SU-DHL-6 (cell line): ENCODE data around the gene HSF5.

Experiments used
- H2AFZ ChIP-seq: fragments of 200-600 bp; sonication (generic); 2 replicates; pipeline ENCODE4 v1.6.1; 2014; ENCODE audit warnings: low read depth, mild to moderate bottlenecking, moderate library complexity, mixed read lengths, antibody characterized with exemption, low read length; ENCODE audit not compliant: severe bottlenecking
- H3F3A ChIP-seq: fragments of 200-600 bp; shearing (Covaris generic); 2 replicates; pipeline ENCODE4 v1.6.0; 2016; ENCODE audit warnings: antibody characterized with exemption, mild to moderate bottlenecking; ENCODE audit not compliant: insufficient read depth
- H3K27ac ChIP-seq: fragments of 200-600 bp; sonication (generic); 2 replicates; pipeline ENCODE4 v1.5.1; 2016; ENCODE audit warnings: low read depth, mild to moderate bottlenecking, low read length, moderate library complexity, mixed read lengths
- H3K27me3 ChIP-seq: fragments of 200-600 bp; sonication (generic), shearing (Covaris generic); 2 replicates; pipeline ENCODE4 v1.6.0; 2014; ENCODE audit warnings: mild to moderate bottlenecking, low read length
- H3K36me3 ChIP-seq: fragments of 200-600 bp; sonication (generic); 2 replicates; pipeline ENCODE4 v1.6.1; 2014; ENCODE audit warnings: mild to moderate bottlenecking, low read length, mixed read lengths
- H3K4me2 ChIP-seq: fragments of 300-600, 200-600 bp; shearing (Covaris generic), sonication (generic); 2 replicates; pipeline ENCODE4 v1.6.0; 2014; ENCODE audit warnings: low read length, low read depth, mild to moderate bottlenecking; ENCODE audit not compliant: poor library complexity, severe bottlenecking
- H3K4me3 ChIP-seq: fragments of 200-600 bp; sonication (generic); 2 replicates; pipeline ENCODE4 v1.5.1; 2014; ENCODE audit warnings: antibody characterized with exemption, low read length, mild to moderate bottlenecking, mixed read lengths; ENCODE audit not compliant: insufficient read depth, poor library complexity, severe bottlenecking
- H3K79me2 ChIP-seq: fragments of 200-600 bp; sonication (generic); 2 replicates; pipeline ENCODE4 v1.6.1; 2014; ENCODE audit warnings: mild to moderate bottlenecking, low read length, moderate library complexity; ENCODE audit not compliant: insufficient read depth
- H3K9ac ChIP-seq: fragments of 200-600 bp; sonication (generic); 2 replicates; pipeline ENCODE4 v1.7.0; 2014; ENCODE audit warnings: mild to moderate bottlenecking, low read length
- H3K9me2 ChIP-seq: fragments of 200-600 bp; sonication (generic); replicated peaks from 2 replicates; pipeline ENCODE4 v1.6.1; 2014; ENCODE audit warnings: low read length; ENCODE audit not compliant: insufficient read depth
- H3K9me3 ChIP-seq: fragments of 200-600 bp; sonication (generic); 2 replicates; pipeline ENCODE4 v1.6.1; 2014; ENCODE audit warnings: low read length, mixed read lengths; ENCODE audit not compliant: insufficient read depth
- H4K20me1 ChIP-seq: fragments of 200-600 bp; sonication (generic); 2 replicates; pipeline ENCODE4 v1.6.1; 2014; ENCODE audit warnings: low read depth, mild to moderate bottlenecking, antibody characterized with exemption, low read length, moderate library complexity, mixed read lengths
- CTCF ChIP-seq: fragments of 200-600 bp; sonication (generic); IDR thresholded peaks from one replicate; pipeline ENCODE4 v1.5.1; 2017; ENCODE audit warnings: antibody characterized with exemption, mild to moderate bottlenecking, low read length, moderate library complexity; ENCODE audit not compliant: insufficient read depth, poor library complexity, severe bottlenecking
- EZH2phosphoT487 ChIP-seq: fragments of 200-600 bp; sonication (generic), shearing (Covaris generic); conservative IDR thresholded peaks from 2 replicates; pipeline ENCODE4 v1.6.1; 2018; ENCODE audit warnings: mild to moderate bottlenecking, antibody characterized with exemption, low read length, moderate library complexity, mixed read lengths

HSF5 gene

GRCh38 chr17:58527949-58528348, 39.7 kb upstream of the HSF5 start:
- Histone ChIP-seq H4K20me1 (no peaks in the 10 kb centered on the region), H3K79me2 (no peaks in the 10 kb centered on the region), H3K9me3 (no peaks in the 10 kb centered on the region), H3K27ac (no peak overlapping the region), H3F3A (no peaks in the 10 kb centered on the region), H3K9me2 (no peaks in the 10 kb centered on the region), H3K4me3 (no peak overlapping the region), H2AFZ (no peak overlapping the region), H3K27me3 (no peaks in the 10 kb centered on the region), H3K36me3 (no peaks in the 10 kb centered on the region), H3K4me2 (no peak overlapping the region), H3K9ac (no peak overlapping the region)
- TF ChIP-seq CTCF (no peak), EZH2phosphoT487 (no peak)

GRCh38 chr17:58527306-58527705, 39.1 kb upstream of the HSF5 start:
- H3K9ac ChIP-seq: no peak overlapping the region
- H3K27ac ChIP-seq: no peak overlapping the region

GRCh38 chr17:58525239-58525638, 37.0 kb upstream of the HSF5 start:
- Histone ChIP-seq H2AFZ (no peak overlapping the region), H3K9me3 (no peaks in the 10 kb centered on the region), H3K4me3 (no peak overlapping the region), H3F3A (no peaks in the 10 kb centered on the region), H3K9ac (no peak overlapping the region), H3K27me3 (no peaks in the 10 kb centered on the region), H3K27ac (no peak overlapping the region), H4K20me1 (no peaks in the 10 kb centered on the region), H3K79me2 (no peaks in the 10 kb centered on the region), H3K4me2 (no peak overlapping the region), H3K9me2 (no peaks in the 10 kb centered on the region), H3K36me3 (no peaks in the 10 kb centered on the region)
- TF ChIP-seq EZH2phosphoT487 (no peak), CTCF (no peak)

More at GRCh38 chr17:58527306-58527705, 39.1 kb upstream of the HSF5 start:
- Histone ChIP-seq H3F3A (no peaks in the 10 kb centered on the region), H3K9me3 (no peaks in the 10 kb centered on the region), H2AFZ (no peak overlapping the region), H4K20me1 (no peaks in the 10 kb centered on the region), H3K27me3 (no peaks in the 10 kb centered on the region), H3K79me2 (no peaks in the 10 kb centered on the region), H3K9me2 (no peaks in the 10 kb centered on the region), H3K4me3 (no peak overlapping the region), H3K36me3 (no peaks in the 10 kb centered on the region), H3K4me2 (no peak overlapping the region)
- TF ChIP-seq CTCF: no peak

- Histone ChIP-seq H3K4me3 (no peak overlapping the region), H3K9me2 (no peaks in the 10 kb centered on the region), H3K9ac (no peak overlapping the region), H3K27ac (no peak overlapping the region), H3F3A (peaks cover 7% of the 10 kb centered on the region; the same call in 1 of the 2 replicates), H2AFZ (no peak overlapping the region), H3K36me3 (no peaks in the 10 kb centered on the region), H3K9me3 (no peaks in the 10 kb centered on the region), H3K27me3 (no peaks in the 10 kb centered on the region), H3K4me2 (no peak overlapping the region), H4K20me1 (no peaks in the 10 kb centered on the region), H3K79me2 (0 out of 2 replicates have a peak, but pooled peaks cover 4% of the 10 kb centered on the region)
- TF ChIP-seq CTCF: no peak
- TF ChIP-seq EZH2phosphoT487: no peak
Observed at GRCh38 chr17:58521680-58522079, 33.5 kb upstream of the HSF5 start.
